GM13977 (cell line): ENCODE results near the gene ZNF837.

Experiments used
- DNase-seq: peaks from one replicate; pipeline ENCODE4 v3.0.0; 2012; ENCODE audit warnings: low spot score
- in situ Hi-C: fragments of 300-500 bp; cut with MboI; formaldehyde crosslinking; loops from one replicate; pipeline ENCODE4 v1.12.0; 2022; ENCODE audit warnings: low sequenced_read_pairs, low pct_unique_long_range_greater_than_20kb, mixed read lengths, inconsistent platforms; ENCODE audit not compliant: unreplicated experiment
- TF ChIP-seq, protein P1 (sequence below): IDR thresholded peaks from 2 replicates; pipeline ENCODE4 v1.5.1; 2012; ENCODE audit warnings: mild to moderate bottlenecking, control low read depth; ENCODE audit not compliant: insufficient read depth; ENCODE audit errors: extremely low read depth, missing control alignments

ZNF837 gene

DNA sequence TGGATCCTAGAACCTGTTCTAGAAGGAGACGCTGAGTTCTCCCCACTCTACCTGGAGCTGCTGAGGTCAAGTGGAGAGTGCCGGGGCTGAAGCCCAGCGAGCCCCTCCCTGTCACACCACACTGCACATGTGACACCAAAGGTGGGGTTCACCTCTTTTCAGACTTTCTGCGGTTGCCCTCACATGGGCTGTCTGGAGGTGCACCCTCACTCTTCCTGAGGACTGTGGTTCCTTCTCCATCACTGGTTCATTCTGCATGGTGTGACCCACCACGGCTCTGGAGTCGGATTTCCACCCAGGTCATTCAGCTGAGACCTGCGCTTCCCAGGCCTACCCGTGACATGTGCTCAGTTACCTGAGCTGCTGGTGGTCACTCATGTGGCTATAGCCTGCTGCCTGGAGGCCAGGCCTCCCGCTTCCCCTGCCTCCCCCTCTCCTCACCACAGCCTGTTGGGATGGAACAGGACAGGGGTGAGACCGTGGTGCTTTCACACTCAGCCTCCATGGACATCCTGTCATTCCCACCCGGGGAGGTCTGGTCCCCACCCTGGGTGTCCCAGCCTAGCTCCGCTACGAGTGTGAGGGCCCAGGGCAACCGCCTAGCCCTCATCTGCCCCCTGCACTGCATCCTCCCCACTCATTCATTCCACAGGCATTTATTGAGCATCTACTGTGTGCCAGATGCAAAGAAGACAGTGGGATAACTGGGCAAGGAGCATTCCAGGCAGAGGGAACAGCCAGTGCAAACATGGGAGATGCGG is 26.9 kb downstream of the ZNF837 start:
- DNase-seq, result no peak
- in situ Hi-C loops, result no loop called here
- TF ChIP-seq, protein P1, sequence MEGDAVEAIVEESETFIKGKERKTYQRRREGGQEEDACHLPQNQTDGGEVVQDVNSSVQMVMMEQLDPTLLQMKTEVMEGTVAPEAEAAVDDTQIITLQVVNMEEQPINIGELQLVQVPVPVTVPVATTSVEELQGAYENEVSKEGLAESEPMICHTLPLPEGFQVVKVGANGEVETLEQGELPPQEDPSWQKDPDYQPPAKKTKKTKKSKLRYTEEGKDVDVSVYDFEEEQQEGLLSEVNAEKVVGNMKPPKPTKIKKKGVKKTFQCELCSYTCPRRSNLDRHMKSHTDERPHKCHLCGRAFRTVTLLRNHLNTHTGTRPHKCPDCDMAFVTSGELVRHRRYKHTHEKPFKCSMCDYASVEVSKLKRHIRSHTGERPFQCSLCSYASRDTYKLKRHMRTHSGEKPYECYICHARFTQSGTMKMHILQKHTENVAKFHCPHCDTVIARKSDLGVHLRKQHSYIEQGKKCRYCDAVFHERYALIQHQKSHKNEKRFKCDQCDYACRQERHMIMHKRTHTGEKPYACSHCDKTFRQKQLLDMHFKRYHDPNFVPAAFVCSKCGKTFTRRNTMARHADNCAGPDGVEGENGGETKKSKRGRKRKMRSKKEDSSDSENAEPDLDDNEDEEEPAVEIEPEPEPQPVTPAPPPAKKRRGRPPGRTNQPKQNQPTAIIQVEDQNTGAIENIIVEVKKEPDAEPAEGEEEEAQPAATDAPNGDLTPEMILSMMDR, result no peak

DNA sequence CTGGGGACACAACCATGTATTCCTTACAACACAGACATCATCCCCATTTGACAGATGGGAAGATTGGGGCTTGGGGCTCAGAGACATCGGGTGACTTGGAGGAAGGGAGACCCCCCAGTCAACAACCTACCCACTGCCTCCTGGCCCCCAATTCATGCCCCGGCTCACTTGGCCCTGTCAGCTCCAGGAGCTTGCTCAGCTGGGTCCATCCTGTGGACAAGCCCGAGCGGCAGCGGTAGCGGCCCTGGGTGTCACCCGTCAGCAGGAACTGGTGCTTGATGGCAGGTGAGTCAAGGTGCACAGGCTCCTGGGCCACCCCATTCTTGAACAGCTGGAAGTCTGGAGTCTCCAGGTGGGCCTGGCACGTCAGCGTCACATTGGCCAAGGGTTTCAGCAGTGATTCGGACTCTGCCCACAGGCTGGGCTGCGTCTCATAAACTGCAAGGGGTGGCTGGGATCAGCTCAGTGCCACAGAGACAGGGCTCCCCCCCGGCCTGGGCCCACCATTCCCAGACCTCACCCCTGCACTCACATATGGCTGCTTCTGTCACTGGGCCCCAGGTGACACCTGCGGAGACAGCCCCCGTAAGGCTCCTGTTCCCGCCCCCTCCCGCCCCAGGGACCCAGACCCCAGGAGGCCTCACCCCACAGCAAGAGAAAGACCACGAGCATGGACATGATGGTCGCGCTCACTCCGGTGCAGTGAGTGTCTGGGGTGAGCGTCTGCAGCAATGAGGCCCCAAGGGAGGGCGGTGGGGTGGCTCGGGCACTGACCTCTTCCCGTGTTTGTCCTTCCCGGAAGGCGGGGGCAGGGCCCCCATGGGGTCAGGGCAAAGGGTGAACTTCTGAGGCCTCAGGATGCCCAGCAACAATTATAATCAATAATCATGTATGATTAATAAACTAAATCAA is 27.8 kb downstream of the ZNF837 start, which contains the start of gene A1BG:
TSS of gene A1BG (minus strand) at position 733 of the 912 bp plus-strand sequence. CDS start at position 678, 55 bp downstream.
- in situ Hi-C loops, result no loop called here
- DNase-seq, result no peak
- TF ChIP-seq, protein P1, result no peak

DNA sequence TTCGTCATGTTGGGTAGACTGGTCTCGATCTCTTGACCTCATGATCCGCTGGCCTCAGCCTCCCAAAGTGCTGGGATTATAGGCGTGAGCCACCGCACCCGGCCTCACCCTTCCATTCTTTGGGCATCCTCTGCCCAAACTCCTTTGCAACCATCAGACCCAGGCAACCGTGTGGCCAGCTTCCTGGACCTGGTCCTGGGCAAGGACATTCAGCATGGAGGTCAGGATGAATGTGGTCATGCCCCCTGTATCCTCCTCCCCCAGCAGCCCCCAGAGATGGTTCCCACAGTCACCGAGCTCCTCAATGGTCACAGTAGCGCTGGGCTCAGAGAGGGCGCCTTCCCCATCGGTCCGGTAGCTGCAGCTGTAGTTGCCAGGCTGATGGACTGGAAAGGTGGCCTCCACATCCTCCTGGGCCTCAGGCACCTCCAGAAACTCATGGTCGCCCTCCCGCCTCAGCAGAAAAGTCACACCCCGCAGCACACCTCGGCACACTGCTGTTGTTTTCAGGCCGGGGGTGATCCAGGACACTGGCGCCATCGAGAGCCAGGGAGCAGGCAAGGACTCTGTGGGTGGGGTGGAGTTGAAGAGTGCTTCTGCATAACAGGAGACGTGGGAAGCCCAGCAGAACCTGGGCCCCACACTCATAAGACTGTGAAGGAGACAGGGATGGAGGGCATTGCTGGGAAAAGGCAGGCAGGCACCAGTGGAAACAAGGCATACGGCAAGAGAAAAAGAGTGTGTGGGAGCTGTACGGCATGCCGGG is 28.7 kb downstream of the ZNF837 start:
- no peak for DNase-seq
- TF ChIP-seq, protein P1, result no peak
- in situ Hi-C loops, result no loop called here

DNA sequence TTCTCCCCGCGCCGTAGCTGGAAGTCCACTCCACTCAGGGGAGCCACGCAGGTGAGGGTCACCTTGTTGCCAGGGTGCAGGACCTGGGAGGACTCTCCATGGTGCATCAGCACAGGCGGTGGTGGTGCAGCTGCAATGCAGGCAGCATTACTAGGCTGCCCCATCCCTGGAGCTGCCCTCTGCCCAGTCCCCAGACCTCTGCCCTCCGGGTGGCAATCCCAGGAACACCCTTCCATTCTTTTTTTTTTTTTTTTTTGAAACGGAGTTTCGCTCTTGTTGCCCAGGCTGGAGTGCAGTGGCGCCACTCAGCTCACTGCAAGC is 29.3 kb downstream of the ZNF837 start:
- in situ Hi-C loops, result no loop called here
- TF ChIP-seq, protein P1, result no peak

DNA sequence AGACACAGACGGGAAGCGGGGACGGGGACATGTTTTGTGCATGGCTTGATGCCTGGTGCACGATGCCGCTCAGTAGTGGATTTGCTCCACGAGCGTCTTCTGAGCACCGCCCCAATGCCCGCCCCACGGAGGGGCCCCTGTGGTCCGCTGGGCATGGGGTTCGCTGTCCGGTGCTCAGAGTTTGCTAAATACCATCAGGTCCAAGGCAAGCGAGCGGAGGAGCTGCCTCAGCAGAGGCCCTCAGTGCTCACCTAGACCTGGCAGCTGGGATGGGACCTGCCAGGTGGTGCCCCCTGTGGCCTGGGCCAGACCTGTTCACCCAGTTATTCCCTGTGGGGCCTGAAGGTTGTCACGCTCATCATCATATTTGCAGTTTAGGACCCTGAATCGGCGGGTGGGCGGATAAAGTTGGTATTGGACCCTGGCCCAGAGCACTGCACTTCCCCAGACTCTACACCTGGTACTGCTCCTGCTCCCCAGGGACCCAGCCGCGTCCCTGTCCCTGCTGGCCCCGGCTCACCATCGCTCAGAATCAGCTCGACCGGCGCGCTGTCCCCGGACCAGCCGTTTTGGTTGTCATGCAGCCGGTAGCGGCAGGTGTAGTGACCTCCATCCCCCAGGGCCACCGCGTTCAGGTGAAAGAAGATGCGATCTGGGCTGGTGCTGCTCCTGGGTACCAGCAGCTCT is 29.8 kb downstream of the ZNF837 start:
- TF ChIP-seq, protein P1, result no peak
- in situ Hi-C loops, result no loop called here
- DNase-seq, result no peak

More for the DNA sequence above, 29.3 kb downstream of the ZNF837 start:
- no peak for DNase-seq
